Suprapubic skin (tissue), 4 donors: ENCODE data around the gene XAB2.

ENCODE experiments used
- CTCF ChIP-seq, 2 donors: fragments of 200-600 bp in 1 of 2; fragments of 450-650 bp in 1 of 2; sonication (generic) in 1 of 2; IDR thresholded peaks; one replicate each; pipeline ENCODE4 v1.5.1; 2016 to 2019; ENCODE audit warnings: antibody characterized with exemption in 2 of 2, mild to moderate bottlenecking in 1 of 2, moderate library complexity in 1 of 2
- POLR2A ChIP-seq, 2 donors: fragments of 450-650 bp; IDR thresholded peaks; one replicate each; pipeline ENCODE4 v1.6.1; 2017; ENCODE audit warnings: antibody characterized with exemption in 2 of 2, mild to moderate bottlenecking in 2 of 2, moderate library complexity in 2 of 2
- POLR2AphosphoS5 ChIP-seq, 3 donors: sonication (generic); formaldehyde crosslinking; IDR thresholded peaks; one replicate each; pipeline ENCODE4 v1.6.1; 2017; ENCODE audit warnings: antibody characterized with exemption in 3 of 3

GRCh38 chr19:7652061-7652641 is 22.8 kb upstream of the XAB2 start:
- peak; percentile 96 to 97 for TF ChIP-seq CTCF (IDR thresholded peaks at IDR 0.05)
- TF ChIP-seq POLR2A (IDR thresholded peaks at IDR 0.05): no peak
- peak in 1 of 3 donors; percentile 42 for TF ChIP-seq POLR2AphosphoS5 (IDR thresholded peaks at IDR 0.05)
